H54 (cell line): ENCODE measurements around the gene TNFSF13.

Experiments used
- DNase-seq: peaks from one replicate; pipeline ENCODE4 v3.0.0; 2011; ENCODE audit warnings: low spot score, mixed read lengths; ENCODE audit not compliant: insufficient read length
- FAIRE-seq: peaks from 3 replicates; lab custom pipeline; 2011; peaks lifted over from hg19 to GRCh38; lab: Jason Lieb, UNC
- POLR2A ChIP-seq: IDR thresholded peaks from 2 replicates; pipeline ENCODE4 v1.6.1; 2011; ENCODE audit warnings: low read depth, mild to moderate bottlenecking, low read length

Gene TNFSF13

DNA sequence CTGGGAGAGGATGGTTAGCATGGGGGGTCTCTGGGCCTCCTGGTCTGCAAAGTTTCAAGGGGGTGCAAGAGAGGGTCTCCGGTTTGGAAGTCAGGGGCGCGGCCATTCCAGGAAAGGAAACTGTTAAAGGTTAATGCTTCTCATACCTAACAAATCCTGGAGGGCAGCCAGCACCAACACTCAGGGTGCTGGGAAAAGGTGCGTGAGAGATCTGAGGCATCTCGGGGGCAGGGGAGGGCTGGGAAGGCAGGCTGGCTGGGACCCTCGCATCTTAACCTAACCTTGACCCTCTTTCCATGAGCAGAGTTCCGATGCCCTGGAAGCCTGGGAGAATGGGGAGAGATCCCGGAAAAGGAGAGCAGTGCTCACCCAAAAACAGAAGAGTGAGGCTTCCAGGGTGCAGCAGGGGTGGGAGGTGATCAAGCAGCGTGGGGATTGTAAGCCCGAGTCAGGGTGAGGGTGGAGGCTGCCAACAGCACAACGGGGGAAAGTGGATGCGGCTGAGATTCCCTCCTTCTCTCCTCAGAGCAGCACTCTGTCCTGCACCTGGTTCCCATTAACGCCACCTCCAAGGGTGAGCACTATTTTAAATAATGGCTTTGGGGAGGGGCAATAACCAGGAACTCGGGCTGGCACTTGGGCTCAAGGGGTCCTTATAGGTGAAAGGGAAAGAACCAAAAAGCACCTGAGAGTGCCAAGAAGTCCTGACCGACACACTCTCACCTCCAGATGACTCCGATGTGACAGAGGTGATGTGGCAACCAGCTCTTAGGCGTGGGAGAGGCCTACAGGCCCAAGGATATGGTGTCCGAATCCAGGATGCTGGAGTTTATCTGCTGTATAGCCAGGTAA is 996 bp downstream of the TNFSF13 start:
- TF ChIP-seq POLR2A, result 0 out of 2 replicates have a peak, but pooled peaks have one; percentile 3
- DNase-seq, result no peak
- no peak for FAIRE-seq

GRCh38 chr17:7560172-7561027 is 1.9 kb downstream of the TNFSF13 start:
- no peak for DNase-seq

DNA sequence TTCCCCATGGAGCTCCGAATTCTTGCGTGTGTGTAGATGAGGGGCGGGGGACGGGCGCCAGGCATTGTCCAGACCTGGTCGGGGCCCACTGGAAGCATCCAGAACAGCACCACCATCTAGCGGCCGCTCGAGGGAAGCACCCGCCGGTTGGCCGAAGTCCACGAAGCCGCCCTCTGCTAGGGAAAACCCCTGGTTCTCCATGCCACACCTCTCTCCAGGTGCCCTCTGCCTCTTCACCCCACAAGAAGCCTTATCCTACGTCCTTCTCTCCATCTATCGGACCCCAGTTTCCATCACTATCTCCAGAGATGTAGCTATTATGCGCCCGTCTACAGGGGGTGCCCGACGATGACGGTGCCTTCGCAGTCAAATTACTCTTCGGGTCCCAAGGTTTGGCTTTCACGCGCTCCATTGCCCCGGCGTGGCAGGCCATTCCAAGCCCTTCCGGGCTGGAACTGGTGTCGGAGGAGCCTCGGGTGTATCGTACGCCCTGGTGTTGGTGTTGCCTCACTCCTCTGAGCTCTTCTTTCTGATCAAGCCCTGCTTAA is 2.6 kb downstream of the TNFSF13 start:
- FAIRE-seq (no peak), DNase-seq (peak; percentile 90)
- peak; percentile 7; the same call in 1 of the 2 replicates for TF ChIP-seq POLR2A

More at GRCh38 chr17:7560172-7561027, 1.9 kb downstream of the TNFSF13 start:
- FAIRE-seq, result no peak
- TF ChIP-seq POLR2A, result no peak

DNA sequence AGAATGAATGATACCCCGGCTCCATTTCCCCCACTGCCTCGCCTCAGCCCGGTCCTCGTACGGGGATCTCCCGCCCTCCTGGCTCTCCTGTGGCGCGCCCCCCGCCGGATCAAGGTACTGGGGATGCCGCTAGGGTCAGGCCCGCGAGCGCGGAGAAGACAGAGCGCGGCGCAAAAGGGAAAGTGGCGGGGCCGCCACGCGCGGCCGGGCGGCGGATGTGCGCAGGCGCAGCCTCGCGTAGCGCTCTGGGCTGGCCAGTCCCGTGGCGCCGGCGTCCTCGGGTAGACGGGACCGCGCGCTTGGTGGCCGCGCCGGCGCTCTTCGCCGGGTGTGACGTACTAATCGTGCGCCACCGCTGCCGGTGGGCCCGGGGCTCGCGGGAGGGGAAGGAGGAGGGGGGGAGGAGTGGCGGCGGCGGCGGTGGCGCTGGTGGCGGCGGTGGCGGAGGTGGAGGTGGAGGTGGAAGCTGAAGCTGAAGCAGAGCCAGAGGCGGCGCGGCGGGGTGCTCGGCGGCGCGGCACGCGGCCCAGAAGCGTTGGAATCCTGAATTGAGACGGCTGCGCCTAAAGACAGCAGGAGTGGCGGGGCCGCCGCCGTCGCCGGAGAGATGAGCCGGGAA is 3.1 kb downstream of the TNFSF13 start, which contains the start of gene SENP3:
Gene SENP3, plus strand, starts transcription at position 331 of the 619 bp plus-strand sequence. CDS start 1,158 bp downstream, outside the sequence.
- peak; percentile 57; the same call in 1 of the 2 replicates for TF ChIP-seq POLR2A
- FAIRE-seq (no peak), DNase-seq (peak; percentile 94)

- no peak for TF ChIP-seq POLR2A
- FAIRE-seq (no peak), DNase-seq (no peak)
Observed at GRCh38 chr17:7562208-7562605, 3.7 kb downstream of the TNFSF13 start.

- FAIRE-seq, result no peak
- DNase-seq, result no peak
- TF ChIP-seq POLR2A, result no peak
Observed at GRCh38 chr17:7563115-7563869, 4.7 kb downstream of the TNFSF13 start.

DNA sequence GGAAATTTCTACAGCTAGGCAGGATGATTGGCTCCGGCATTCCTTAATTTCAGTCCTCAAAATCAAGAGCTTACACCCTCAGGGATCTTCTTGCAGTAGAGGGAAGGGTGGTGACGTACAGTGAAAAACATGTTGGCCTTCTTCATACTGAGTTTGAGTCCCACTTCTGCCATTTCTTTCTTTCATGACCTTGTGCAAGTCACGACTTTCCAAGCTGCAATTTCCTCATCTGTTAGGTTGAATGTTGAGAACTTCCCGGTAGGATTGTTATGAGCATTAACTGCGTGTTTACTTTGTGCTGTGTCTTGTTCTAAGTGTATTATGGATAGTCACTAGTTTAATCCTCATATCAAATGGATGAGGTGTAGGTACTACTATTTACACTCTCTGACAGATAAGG is 11.0 kb downstream of the TNFSF13 start:
- FAIRE-seq, result no peak
- no peak for DNase-seq
- TF ChIP-seq POLR2A, result no peak

DNA sequence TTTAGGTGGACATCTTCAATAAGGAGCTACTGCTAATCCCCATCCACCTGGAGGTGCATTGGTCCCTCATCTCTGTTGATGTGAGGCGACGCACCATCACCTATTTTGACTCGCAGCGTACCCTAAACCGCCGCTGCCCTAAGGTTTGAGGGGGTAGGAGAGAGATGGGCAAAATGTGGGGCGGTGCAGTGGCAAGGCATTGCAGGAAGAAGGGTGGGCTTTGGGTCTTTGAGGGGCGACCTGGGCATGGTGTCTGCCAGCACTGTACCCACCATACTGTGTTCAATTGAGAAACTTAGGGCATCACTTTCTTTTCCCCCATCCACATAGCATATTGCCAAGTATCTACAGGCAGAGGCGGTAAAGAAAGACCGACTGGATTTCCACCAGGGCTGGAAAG is 11.8 kb downstream of the TNFSF13 start:
- DNase-seq (no peak), FAIRE-seq (no peak)
- TF ChIP-seq POLR2A, result no peak

GRCh38 chr17:7572338-7572587 is 13.7 kb downstream of the TNFSF13 start:
- DNase-seq (no peak), FAIRE-seq (no peak)
- TF ChIP-seq POLR2A, result peak; percentile 40; the same call in 1 of the 2 replicates

DNA sequence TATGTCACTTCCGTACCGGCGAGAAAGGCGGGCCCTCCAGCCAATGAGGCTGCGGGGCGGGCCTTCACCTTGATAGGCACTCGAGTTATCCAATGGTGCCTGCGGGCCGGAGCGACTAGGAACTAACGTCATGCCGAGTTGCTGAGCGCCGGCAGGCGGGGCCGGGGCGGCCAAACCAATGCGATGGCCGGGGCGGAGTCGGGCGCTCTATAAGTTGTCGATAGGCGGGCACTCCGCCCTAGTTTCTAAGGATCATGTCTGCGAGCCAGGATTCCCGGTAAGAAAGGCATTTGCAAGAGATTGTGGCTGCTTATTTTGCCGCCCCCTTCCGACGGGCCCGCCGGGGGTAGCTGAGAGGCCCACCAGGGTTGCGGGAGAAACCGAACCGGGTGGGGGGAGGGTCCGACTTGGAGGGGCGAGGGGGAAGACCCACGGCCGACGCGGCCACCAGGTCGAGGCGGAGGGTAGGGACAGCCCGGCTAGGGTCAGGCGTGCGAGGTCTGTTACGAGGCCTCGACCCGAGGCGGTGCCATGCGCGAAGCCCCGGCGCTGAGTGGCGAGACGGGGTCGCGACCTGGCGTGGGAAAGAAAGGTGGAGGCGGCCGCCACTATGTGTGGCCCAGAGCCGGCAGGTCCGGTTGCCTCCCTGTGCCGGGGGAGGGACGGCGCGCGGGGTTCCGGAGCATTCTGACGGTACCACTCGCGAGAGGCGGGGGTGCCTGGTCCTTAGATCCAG is 14.2 kb downstream of the TNFSF13 start:
- no peak for FAIRE-seq

GRCh38 chr17:7573324-7574080 is 15.0 kb downstream of the TNFSF13 start:
- TF ChIP-seq POLR2A, result 0 out of 2 replicates have a peak, but pooled peaks have one; percentile 30
- FAIRE-seq (no peak), DNase-seq (peak; percentile 58)

More for the DNA sequence above, 14.2 kb downstream of the TNFSF13 start:
- TF ChIP-seq POLR2A, result peak; percentile 90
- DNase-seq, result peak; percentile 96
